ENCODE data around the gene PLCH1. TPM values are rescaled to one million over a fixed set of nuclear protein-coding genes. Genes with fewer than 3 reads are reported as not detected.
A peak's percentile ranks its signal among the peaks of the same experiment; 100 is the strongest.

Gene PLCH1
- total RNA-seq, 6 experiments from 2014 or later = 0.07 to 0.25 (median 0.17) TPM

GRCh38 chr3:155581579-155581978 is 163.3 kb downstream of the PLCH1 start:
- intact Hi-C loops (cut with DNase I) = no loop called here
- H3K36me3 ChIP-seq = no peaks in the 10 kb centered on the region
- ATAC-seq (no peak), DNase-seq (no peak)
- no peaks in the 10 kb centered on the region for H3K9me3 ChIP-seq
- no peak overlapping the region for H3K4me3 ChIP-seq
- no peaks in the 10 kb centered on the region for H3K27me3 ChIP-seq
- TF ChIP-seq, protein P1, sequence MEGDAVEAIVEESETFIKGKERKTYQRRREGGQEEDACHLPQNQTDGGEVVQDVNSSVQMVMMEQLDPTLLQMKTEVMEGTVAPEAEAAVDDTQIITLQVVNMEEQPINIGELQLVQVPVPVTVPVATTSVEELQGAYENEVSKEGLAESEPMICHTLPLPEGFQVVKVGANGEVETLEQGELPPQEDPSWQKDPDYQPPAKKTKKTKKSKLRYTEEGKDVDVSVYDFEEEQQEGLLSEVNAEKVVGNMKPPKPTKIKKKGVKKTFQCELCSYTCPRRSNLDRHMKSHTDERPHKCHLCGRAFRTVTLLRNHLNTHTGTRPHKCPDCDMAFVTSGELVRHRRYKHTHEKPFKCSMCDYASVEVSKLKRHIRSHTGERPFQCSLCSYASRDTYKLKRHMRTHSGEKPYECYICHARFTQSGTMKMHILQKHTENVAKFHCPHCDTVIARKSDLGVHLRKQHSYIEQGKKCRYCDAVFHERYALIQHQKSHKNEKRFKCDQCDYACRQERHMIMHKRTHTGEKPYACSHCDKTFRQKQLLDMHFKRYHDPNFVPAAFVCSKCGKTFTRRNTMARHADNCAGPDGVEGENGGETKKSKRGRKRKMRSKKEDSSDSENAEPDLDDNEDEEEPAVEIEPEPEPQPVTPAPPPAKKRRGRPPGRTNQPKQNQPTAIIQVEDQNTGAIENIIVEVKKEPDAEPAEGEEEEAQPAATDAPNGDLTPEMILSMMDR (IDR thresholded peaks at IDR 0.05) = no peak
- TF ChIP-seq POLR2A (IDR thresholded peaks at IDR 0.05) = no peak
- WGBS (ENCODE audit: insufficient coverage, low coverage, low lambda C conversion rate, missing lambda C conversion rate) = 50% methylated on average over 10 of the region's 10 CpGs
- no peak overlapping the region for H3K27ac ChIP-seq
- H3K4me1 ChIP-seq = no peaks in the 10 kb centered on the region

- H3K4me1 ChIP-seq = peaks cover 0 to 5% (median 0%) of the 10 kb centered on the region in 4 donors
- H3K36me3 ChIP-seq = no peaks in the 10 kb centered on the region
- DNase-seq (peak in 1 of 3 donors; percentile 50), ATAC-seq (peak; percentile 93 to 98 (median 96))
- TF ChIP-seq POLR2A (IDR thresholded peaks at IDR 0.05) = no peak
- TF ChIP-seq, protein P1 (IDR thresholded peaks at IDR 0.05) = no peak
- H3K9me3 ChIP-seq = no peaks in the 10 kb centered on the region
- 6% methylated on average over 1 of the region's 1 CpG for WGBS (ENCODE audit: insufficient coverage, low coverage, low lambda C conversion rate, missing lambda C conversion rate)
- H3K27ac ChIP-seq = peak overlapping the region; percentile 33 to 71 (median 49)
- no peak overlapping the region for H3K4me3 ChIP-seq
- no peaks in the 10 kb centered on the region for H3K27me3 ChIP-seq
- intact Hi-C loops (cut with DNase I) = no loop called here
Observed at GRCh38 chr3:155572085-155572484, 172.8 kb downstream of the PLCH1 start.

- H3K36me3 ChIP-seq = no peaks in the 10 kb centered on the region
- no peak overlapping the region for H3K4me3 ChIP-seq
- WGBS (ENCODE audit: insufficient coverage, low coverage, low lambda C conversion rate, missing lambda C conversion rate) = 84% methylated on average over 3 of the region's 3 CpGs
- H3K4me1 ChIP-seq = peaks cover 0 to 5% (median 0%) of the 10 kb centered on the region in 4 donors
- no peaks in the 10 kb centered on the region for H3K27me3 ChIP-seq
- no peak for ATAC-seq
- intact Hi-C loops (cut with DNase I) = no loop called here
- no peak for TF ChIP-seq POLR2A (IDR thresholded peaks at IDR 0.05)
- H3K27ac ChIP-seq = no peak overlapping the region
- no peaks in the 10 kb centered on the region for H3K9me3 ChIP-seq
- DNase-seq = no peak
Observed at GRCh38 chr3:155568295-155568694, 176.6 kb downstream of the PLCH1 start.

DNA sequence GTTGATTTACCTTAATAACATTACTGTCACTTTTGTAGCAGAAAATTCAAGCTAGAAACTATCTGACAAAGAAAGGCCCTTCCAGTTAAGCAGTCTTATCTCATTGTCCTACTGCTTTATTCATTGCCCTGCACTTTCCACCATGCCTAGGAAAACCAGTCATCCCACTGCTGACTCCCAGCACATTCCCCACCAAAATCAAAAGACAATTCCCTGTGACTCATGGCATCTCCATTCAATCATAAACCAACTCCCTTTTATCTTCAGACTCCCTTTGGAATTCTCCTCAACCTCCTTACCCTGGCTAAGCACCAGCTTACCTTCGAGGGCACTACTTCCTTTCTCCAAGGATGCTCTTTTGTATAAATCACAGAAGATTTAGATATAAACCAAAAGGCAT is 184.3 kb downstream of the PLCH1 start:
- no peak for ATAC-seq
- whole genome bisulfite sequencing (ENCODE audit: insufficient coverage, low coverage, low lambda C conversion rate, missing lambda C conversion rate) = 50% methylated on average over 1 of the region's 1 CpG
- no peaks in the 10 kb centered on the region for H3K9me3 ChIP-seq
- H3K27me3 ChIP-seq = no peaks in the 10 kb centered on the region
- TF ChIP-seq, protein P1 (IDR thresholded peaks at IDR 0.05) = no peak
- no peak for TF ChIP-seq POLR2A (IDR thresholded peaks at IDR 0.05)
- intact Hi-C loops (cut with DNase I) = no loop called here
- H3K27ac ChIP-seq = no peak overlapping the region
- no peaks in the 10 kb centered on the region for H3K36me3 ChIP-seq
- no peak for DNase-seq
- H3K4me1 ChIP-seq = peaks cover 0 to 2% (median under 1%) of the 10 kb centered on the region in 4 donors
- no peak overlapping the region for H3K4me3 ChIP-seq

DNA sequence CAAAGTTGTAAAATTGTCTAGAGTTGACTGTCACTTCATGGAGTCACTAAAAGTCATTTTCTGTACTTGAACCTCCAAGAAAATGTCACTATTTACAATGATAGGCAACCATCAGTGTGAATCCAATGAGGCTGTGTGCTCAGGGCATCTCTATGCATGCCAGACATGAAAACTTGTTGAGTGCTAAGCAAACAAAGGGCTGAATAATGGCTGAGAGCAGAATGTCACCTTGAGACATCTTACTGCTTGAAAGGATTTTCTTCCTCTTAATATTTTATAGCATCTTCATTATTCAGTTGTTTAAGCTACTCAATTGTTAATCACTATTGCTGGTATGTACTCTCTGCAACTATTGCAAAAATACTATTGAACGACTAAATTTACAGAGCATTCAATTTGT is 184.7 kb downstream of the PLCH1 start:
- H3K36me3 ChIP-seq = no peaks in the 10 kb centered on the region
- no peak for DNase-seq
- no peak for ATAC-seq
- peaks cover 0 to 6% (median 3%) of the 10 kb centered on the region in 4 donors for H3K4me1 ChIP-seq
- WGBS (ENCODE audit: insufficient coverage, low coverage, low lambda C conversion rate, missing lambda C conversion rate) = 71% methylated on average over 1 of the region's 1 CpG
- H3K4me3 ChIP-seq = no peak overlapping the region
- H3K27ac ChIP-seq = no peak overlapping the region
- no peaks in the 10 kb centered on the region for H3K27me3 ChIP-seq
- no peaks in the 10 kb centered on the region for H3K9me3 ChIP-seq
- intact Hi-C loops (cut with DNase I) = no loop called here
- TF ChIP-seq, protein P1 (IDR thresholded peaks at IDR 0.05) = no peak
- TF ChIP-seq POLR2A (IDR thresholded peaks at IDR 0.05) = no peak

All from right lobe of liver (tissue), 6 donors.